Activated CD4-positive, alpha-beta T cell treated with anti-CD3 and anti-CD28 coated beads, Interleukin-2, amount 10 ng/mL, durations not matched to agents 7 days and 5 days (primary cell): ENCODE data around the gene BTLA. TPM values are rescaled to one million over a fixed set of nuclear protein-coding genes. Genes with fewer than 3 reads are reported as not detected.
"Not testable (repeated sequence)": the region's sequence is repeated elsewhere in the genome, so short reads cannot be mapped to it uniquely, and the experiment has no call there.

Experiments used
- CTCF ChIA-PET: fragments of 350-600 bp; sonication (Branson Sonifier 250); formaldehyde crosslinking; loops from one replicate; lab custom pipeline; 2021; ENCODE audit warnings: antibody characterized with exemption; lab: Charles Lee
- POLR2A ChIA-PET: fragments of 350-600 bp; sonication (Branson Sonifier 250); formaldehyde crosslinking; loops from one replicate; lab custom pipeline; 2021; ENCODE audit warnings: antibody characterized with exemption; lab: Charles Lee
- DNase-seq: peaks from one replicate; pipeline ENCODE4 v3.0.0-alpha.2; 2020
- H3K27ac Mint-ChIP-seq: one replicate; pipeline ENCODE4 v1.8.0; 2021; ENCODE audit warnings: mild to moderate bottlenecking, moderate library complexity, mixed read lengths
- H3K27me3 Mint-ChIP-seq: one replicate; pipeline ENCODE4 v1.8.0; 2021; ENCODE audit warnings: mixed read lengths
- H3K36me3 Mint-ChIP-seq: one replicate; pipeline ENCODE4 v1.8.0; 2021; ENCODE audit warnings: low read depth, mixed read lengths
- H3K4me1 Mint-ChIP-seq: one replicate; pipeline ENCODE4 v1.8.0; 2021; ENCODE audit warnings: mixed read lengths
- H3K4me3 Mint-ChIP-seq: one replicate; pipeline ENCODE4 v1.8.0; 2021; ENCODE audit warnings: mild to moderate bottlenecking, moderate library complexity, mixed read lengths
- H3K9me3 Mint-ChIP-seq: one replicate; pipeline ENCODE4 v1.8.0; 2021; ENCODE audit warnings: mixed read lengths
- total RNA-seq, 2 experiments: library from RNA; stranded (reverse); gene quantifications; one replicate each; pipeline ENCODE4 v1.2.3, GENCODE V29; 2021

Gene BTLA
- total RNA-seq, 2 experiments from 2014 or later: 43.1 to 47.5 TPM

- H3K9me3 Mint-ChIP-seq: no peaks in the 10 kb centered on the region
- H3K4me3 Mint-ChIP-seq: no peak overlapping the region
- POLR2A ChIA-PET: no interaction called here
- peaks cover 2% of the 10 kb centered on the region for H3K36me3 Mint-ChIP-seq
- H3K27ac Mint-ChIP-seq: no peak overlapping the region
- H3K4me1 Mint-ChIP-seq: no peaks in the 10 kb centered on the region
- DNase-seq: no peak
- no peaks in the 10 kb centered on the region for H3K27me3 Mint-ChIP-seq
- CTCF ChIA-PET: interaction anchor here (1.9 kb wide), 1 partner anchor 10 kb away, joined by 4 read pairs; no protein-coding TSS in a partner anchor
These were observed 72.1 kb downstream of the BTLA start for GRCh38 chr3:112427123-112427522.

GRCh38 chr3:112425858-112426750 is 73.2 kb downstream of the BTLA start:
- Mint-ChIP-seq H3K36me3 (no peaks in the 10 kb centered on the region), H3K9me3 (no peaks in the 10 kb centered on the region), H3K4me3 (no peak overlapping the region), H3K27me3 (no peaks in the 10 kb centered on the region), H3K27ac (no peak overlapping the region), H3K4me1 (no peaks in the 10 kb centered on the region)
- ChIA-PET POLR2A (no interaction called here), CTCF (interaction anchor here (1.9 kb wide), 1 partner anchor 11 kb away, joined by 4 read pairs; no protein-coding TSS in a partner anchor)
- DNase-seq: no peak

- CTCF ChIA-PET: no interaction called here
- no peak overlapping the region for H3K27ac Mint-ChIP-seq
- no peaks in the 10 kb centered on the region for H3K27me3 Mint-ChIP-seq
- no peaks in the 10 kb centered on the region for H3K9me3 Mint-ChIP-seq
- H3K4me1 Mint-ChIP-seq: no peaks in the 10 kb centered on the region
- POLR2A ChIA-PET: no interaction called here
- no peak for DNase-seq
- H3K4me3 Mint-ChIP-seq: no peak overlapping the region
- H3K36me3 Mint-ChIP-seq: no peaks in the 10 kb centered on the region
These were observed 73.9 kb downstream of the BTLA start for GRCh38 chr3:112425382-112425781.

GRCh38 chr3:112424394-112424793 is 74.9 kb downstream of the BTLA start:
- POLR2A ChIA-PET: no interaction called here
- CTCF ChIA-PET: no interaction called here
- Mint-ChIP-seq H3K36me3 (no peaks in the 10 kb centered on the region), H3K9me3 (no peaks in the 10 kb centered on the region), H3K4me1 (no peaks in the 10 kb centered on the region), H3K4me3 (no peak overlapping the region), H3K27ac (no peak overlapping the region), H3K27me3 (no peaks in the 10 kb centered on the region)
- DNase-seq: no peak

- H3K27ac Mint-ChIP-seq, POLR2A ChIA-PET: not testable (repeated sequence)
These were observed 76.4 kb downstream of the BTLA start for GRCh38 chr3:112422921-112423320.

GRCh38 chr3:112418526-112418925 is 80.7 kb downstream of the BTLA start:
- H3K9me3 Mint-ChIP-seq, H3K27ac Mint-ChIP-seq, H3K4me3 Mint-ChIP-seq, POLR2A ChIA-PET, CTCF ChIA-PET, DNase-seq, H3K4me1 Mint-ChIP-seq, H3K36me3 Mint-ChIP-seq, H3K27me3 Mint-ChIP-seq: not testable (repeated sequence)

More at GRCh38 chr3:112422921-112423320, 76.4 kb downstream of the BTLA start:
- H3K4me3 Mint-ChIP-seq, H3K27me3 Mint-ChIP-seq, CTCF ChIA-PET, H3K36me3 Mint-ChIP-seq, H3K4me1 Mint-ChIP-seq, H3K9me3 Mint-ChIP-seq, DNase-seq: not testable (repeated sequence)

- no peaks in the 10 kb centered on the region for H3K27me3 Mint-ChIP-seq
- H3K9me3 Mint-ChIP-seq: peaks cover 2% of the 10 kb centered on the region
- peaks cover 2% of the 10 kb centered on the region for H3K4me1 Mint-ChIP-seq
- POLR2A ChIA-PET: no interaction called here
- CTCF ChIA-PET: no interaction called here
- no peak overlapping the region for H3K27ac Mint-ChIP-seq
- no peak overlapping the region for H3K4me3 Mint-ChIP-seq
- no peak for DNase-seq
- no peaks in the 10 kb centered on the region for H3K36me3 Mint-ChIP-seq
These were observed 81.5 kb downstream of the BTLA start for GRCh38 chr3:112417696-112418318.

GRCh38 chr3:112416391-112417212 is 82.7 kb downstream of the BTLA start:
- Mint-ChIP-seq H3K27ac (no peak overlapping the region), H3K9me3 (peaks cover 5% of the 10 kb centered on the region), H3K36me3 (peaks cover 2% of the 10 kb centered on the region), H3K27me3 (no peaks in the 10 kb centered on the region), H3K4me1 (peaks cover 5% of the 10 kb centered on the region), H3K4me3 (no peak overlapping the region)
- POLR2A ChIA-PET: no interaction called here
- no peak for DNase-seq
- CTCF ChIA-PET: interaction anchor here (1.6 kb wide), 1 partner anchor 10 kb away, joined by 4 read pairs; no protein-coding TSS in a partner anchor

- Mint-ChIP-seq H3K27ac (no peak overlapping the region), H3K9me3 (peaks cover 8% of the 10 kb centered on the region), H3K27me3 (no peaks in the 10 kb centered on the region), H3K4me1 (peaks cover 5% of the 10 kb centered on the region), H3K36me3 (peaks cover 2% of the 10 kb centered on the region), H3K4me3 (no peak overlapping the region)
- DNase-seq: no peak
- CTCF ChIA-PET: interaction anchor here (1.6 kb wide), 1 partner anchor 9 kb away, joined by 4 read pairs; no protein-coding TSS in a partner anchor
- POLR2A ChIA-PET: no interaction called here
These were observed 83.9 kb downstream of the BTLA start for GRCh38 chr3:112415390-112415789.

Other genes with a start within 250 kb of the BTLA start
- not detected for gene SLC9C1, start 205.3 kb downstream of the BTLA start, total RNA-seq
- gene CD200, start 166.3 kb downstream of the BTLA start, total RNA-seq: 1 to 10 TPM; 4.0 to 5.2 TPM
- gene ATG3, start 62.5 kb upstream of the BTLA start, total RNA-seq: 10 to 100 TPM; 65.2 to 74.5 TPM
- 10 to 100 TPM; 21.7 to 28.1 TPM for gene SLC35A5, start 62.6 kb upstream of the BTLA start, total RNA-seq
- not detected for gene CCDC80, start 141.7 kb upstream of the BTLA start, total RNA-seq